GM18499 (cell line): ENCODE results near the gene PIK3CD.
"Not testable (repeated sequence)": the region's sequence is repeated elsewhere in the genome, so short reads cannot be mapped to it uniquely, and the experiment has no call there.

ENCODE experiments used
- ATAC-seq: cut with Tn5 transposase; IDR thresholded peaks from one replicate; pipeline ENCODE4 v1.9.1; 2021; ENCODE audit warnings: moderate number of reproducible peaks; ENCODE audit not compliant: insufficient read depth, unreplicated experiment

The PIK3CD gene

GRCh38 chr1:9618909-9619679 lies 32.4 kb upstream of the PIK3CD start:
- ATAC-seq, result no peak

- ATAC-seq, result no peak
These were observed 30.5 kb upstream of the PIK3CD start for GRCh38 chr1:9621032-9621431.

GRCh38 chr1:9624081-9624480 lies 27.4 kb upstream of the PIK3CD start:
- no peak for ATAC-seq

- not testable (repeated sequence) for ATAC-seq
These were observed 26.5 kb upstream of the PIK3CD start for GRCh38 chr1:9625030-9625429.

- ATAC-seq, result no peak
These were observed 25.3 kb upstream of the PIK3CD start for GRCh38 chr1:9626201-9626608.

GRCh38 chr1:9628541-9629444 lies 22.7 kb upstream of the PIK3CD start:
- ATAC-seq, result no peak

GRCh38 chr1:9629445-9630201 lies 21.9 kb upstream of the PIK3CD start:
- no peak for ATAC-seq

GRCh38 chr1:9630331-9631111 lies 21.0 kb upstream of the PIK3CD start:
- ATAC-seq, result no peak

- ATAC-seq, result no peak
These were observed 19.9 kb upstream of the PIK3CD start for GRCh38 chr1:9631613-9632012.

GRCh38 chr1:9633493-9633892 lies 18.0 kb upstream of the PIK3CD start:
- no peak for ATAC-seq

- ATAC-seq, result no peak
These were observed 16.9 kb upstream of the PIK3CD start for GRCh38 chr1:9634582-9634981.

GRCh38 chr1:9639227-9639626 lies 12.3 kb upstream of the PIK3CD start:
- ATAC-seq, result no peak

GRCh38 chr1:9643351-9644256 lies 7.9 kb upstream of the PIK3CD start:
- no peak for ATAC-seq

- ATAC-seq, result no peak
These were observed 5.5 kb upstream of the PIK3CD start for GRCh38 chr1:9646037-9646436.

- no peak for ATAC-seq
These were observed 3.4 kb upstream of the PIK3CD start for GRCh38 chr1:9648171-9648570.

- no peak for ATAC-seq
These were observed 1.8 kb upstream of the PIK3CD start for GRCh38 chr1:9649769-9650168.

- ATAC-seq, result no peak
These were observed 339 bp upstream of the PIK3CD start for GRCh38 chr1:9651220-9651564.

GRCh38 chr1:9652379-9653209 lies 1.1 kb downstream of the PIK3CD start:
- no peak for ATAC-seq
